Hepatocyte (in vitro differentiated cells): ENCODE data around the gene MAGI2. TPM values are rescaled to one million over a fixed set of nuclear protein-coding genes. Genes with fewer than 3 reads are reported as not detected.
A peak's percentile ranks its signal among the peaks of the same experiment; 100 is the strongest.

Experiments
- DNase-seq: peaks from one replicate; pipeline ENCODE4 v3.0.0-alpha.2; 2016; ENCODE audit warnings: low spot score
- H2AFZ ChIP-seq: fragments of 200-600 bp; sonication (generic); 2 replicates; pipeline ENCODE4 v1.6.0; 2016; ENCODE audit warnings: antibody characterized with exemption, mild to moderate bottlenecking
- H3K27ac ChIP-seq: fragments of 200-600 bp; sonication (generic); 2 replicates; pipeline ENCODE4 v1.5.1; 2016; ENCODE audit warnings: mild to moderate bottlenecking
- H3K27me3 ChIP-seq: fragments of 200-600 bp; sonication (generic); 2 replicates; pipeline ENCODE4 v1.6.1; 2016
- H3K36me3 ChIP-seq: fragments of 200-600 bp; sonication (generic); replicated peaks from 2 replicates; pipeline ENCODE4 v1.5.1; 2016; ENCODE audit warnings: low read depth; ENCODE audit not compliant: insufficient read depth
- H3K4me1 ChIP-seq: fragments of 200-600 bp; sonication (generic); 2 replicates; pipeline ENCODE4 v1.5.1; 2016; ENCODE audit warnings: mild to moderate bottlenecking, moderate library complexity; ENCODE audit not compliant: insufficient read depth
- H3K4me2 ChIP-seq: fragments of 200-600 bp; sonication (generic); 2 replicates; pipeline ENCODE4 v1.6.0; 2016
- H3K4me3 ChIP-seq: fragments of 200-600 bp; sonication (generic); 2 replicates; pipeline ENCODE4 v1.5.1; 2016; ENCODE audit warnings: mild to moderate bottlenecking
- H3K79me2 ChIP-seq: fragments of 200-600 bp; sonication (generic); 2 replicates; pipeline ENCODE4 v1.6.0; 2017; ENCODE audit warnings: mild to moderate bottlenecking
- H3K9me2 ChIP-seq: fragments of 200-600 bp; sonication (generic); replicated peaks from 2 replicates; pipeline ENCODE4 v1.6.0; 2017; ENCODE audit warnings: mild to moderate bottlenecking; ENCODE audit not compliant: insufficient read depth
- H3K9me3 ChIP-seq: fragments of 200-600 bp; sonication (generic); 2 replicates; pipeline ENCODE4 v1.5.1; 2016; ENCODE audit warnings: low read depth, mild to moderate bottlenecking
- H4K20me1 ChIP-seq: fragments of 200-600 bp; sonication (generic); 2 replicates; pipeline ENCODE4 v1.6.0; 2016; ENCODE audit warnings: mild to moderate bottlenecking; ENCODE audit not compliant: insufficient read depth, poor library complexity, severe bottlenecking
- EZH2 ChIP-seq: fragments of 200-600 bp; sonication (generic); IDR thresholded peaks from 2 replicates; pipeline ENCODE4 v1.6.1; 2016; ENCODE audit warnings: antibody characterized with exemption, mild to moderate bottlenecking, borderline replicate concordance
- EZH2phosphoT487 ChIP-seq: fragments of 200-600 bp; sonication (generic); IDR thresholded peaks from one replicate; pipeline ENCODE4 v1.6.1; 2018; ENCODE audit warnings: antibody characterized with exemption, mild to moderate bottlenecking, low read depth, moderate library complexity; ENCODE audit not compliant: unreplicated experiment, severe bottlenecking
- WGBS: methylation state at CpG from one replicate; pipeline ENCODE4 v1.1.6; 2016; ENCODE audit warnings: low lambda C conversion rate; ENCODE audit errors: missing lambda C conversion rate; 5-methylcytosine and 5-hydroxymethylcytosine counted together
- polyA plus RNA-seq: library from polyadenylated mRNA; unstranded; fragments of >200 nt; fragmentation: Nextera tagmentation; extraction: Ambion mirVana; gene quantifications from 2 replicates; pipeline ENCODE4 v1.2.1, GENCODE V29; 2016
- total RNA-seq: library from RNA; depleted of rRNA; stranded (reverse); fragments of >200 nt; gene quantifications from 2 replicates; pipeline ENCODE4 v1.2.3, GENCODE V29; 2014
- TF ChIP-seq, protein P1 (sequence below): fragments of 200-600 bp; sonication (generic); IDR thresholded peaks from 2 replicates; pipeline ENCODE4 v1.5.1; 2016; ENCODE audit warnings: antibody characterized with exemption, mild to moderate bottlenecking; ENCODE audit not compliant: poor library complexity

The MAGI2 gene
- total and polyA plus RNA-seq, 2 experiments from 2014 or later: 3.1 to 6.7 TPM

DNA sequence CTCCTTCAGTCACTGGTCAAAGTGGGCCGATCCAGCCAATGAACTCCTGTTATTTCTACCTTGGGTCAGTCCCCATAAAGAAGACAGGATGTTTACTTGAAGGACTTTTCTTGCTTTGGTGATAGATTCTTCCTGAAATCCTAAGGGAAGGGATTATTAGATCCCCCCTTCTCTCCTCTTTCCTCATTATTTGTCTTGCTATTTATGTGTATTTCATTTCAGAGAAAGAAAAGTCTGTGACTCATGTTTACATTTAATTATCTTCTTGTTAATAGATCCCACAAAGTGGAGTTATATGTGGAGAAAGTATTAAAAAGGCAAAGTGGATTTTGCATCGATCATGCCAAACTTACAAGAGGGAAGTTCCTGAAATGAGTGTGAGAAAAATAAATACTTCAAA lies 1313.4 kb downstream of the MAGI2 start:
- Histone ChIP-seq H3K9me3 (no peaks in the 10 kb centered on the region), H3K4me2 (no peak overlapping the region), H3K4me3 (no peak overlapping the region), H2AFZ (no peak overlapping the region), H3K27ac (no peak overlapping the region), H3K36me3 (no peaks in the 10 kb centered on the region), H3K9me2 (no peaks in the 10 kb centered on the region), H3K27me3 (no peaks in the 10 kb centered on the region), H4K20me1 (no peaks in the 10 kb centered on the region), H3K4me1 (peaks cover 4% of the 10 kb centered on the region), H3K79me2 (no peaks in the 10 kb centered on the region)
- no peak for DNase-seq
- no peak for TF ChIP-seq EZH2phosphoT487
- TF ChIP-seq, protein P1, sequence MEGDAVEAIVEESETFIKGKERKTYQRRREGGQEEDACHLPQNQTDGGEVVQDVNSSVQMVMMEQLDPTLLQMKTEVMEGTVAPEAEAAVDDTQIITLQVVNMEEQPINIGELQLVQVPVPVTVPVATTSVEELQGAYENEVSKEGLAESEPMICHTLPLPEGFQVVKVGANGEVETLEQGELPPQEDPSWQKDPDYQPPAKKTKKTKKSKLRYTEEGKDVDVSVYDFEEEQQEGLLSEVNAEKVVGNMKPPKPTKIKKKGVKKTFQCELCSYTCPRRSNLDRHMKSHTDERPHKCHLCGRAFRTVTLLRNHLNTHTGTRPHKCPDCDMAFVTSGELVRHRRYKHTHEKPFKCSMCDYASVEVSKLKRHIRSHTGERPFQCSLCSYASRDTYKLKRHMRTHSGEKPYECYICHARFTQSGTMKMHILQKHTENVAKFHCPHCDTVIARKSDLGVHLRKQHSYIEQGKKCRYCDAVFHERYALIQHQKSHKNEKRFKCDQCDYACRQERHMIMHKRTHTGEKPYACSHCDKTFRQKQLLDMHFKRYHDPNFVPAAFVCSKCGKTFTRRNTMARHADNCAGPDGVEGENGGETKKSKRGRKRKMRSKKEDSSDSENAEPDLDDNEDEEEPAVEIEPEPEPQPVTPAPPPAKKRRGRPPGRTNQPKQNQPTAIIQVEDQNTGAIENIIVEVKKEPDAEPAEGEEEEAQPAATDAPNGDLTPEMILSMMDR: no peak
- TF ChIP-seq EZH2: no peak
- 73% methylated on average over 2 of the region's 2 CpGs for WGBS

DNA sequence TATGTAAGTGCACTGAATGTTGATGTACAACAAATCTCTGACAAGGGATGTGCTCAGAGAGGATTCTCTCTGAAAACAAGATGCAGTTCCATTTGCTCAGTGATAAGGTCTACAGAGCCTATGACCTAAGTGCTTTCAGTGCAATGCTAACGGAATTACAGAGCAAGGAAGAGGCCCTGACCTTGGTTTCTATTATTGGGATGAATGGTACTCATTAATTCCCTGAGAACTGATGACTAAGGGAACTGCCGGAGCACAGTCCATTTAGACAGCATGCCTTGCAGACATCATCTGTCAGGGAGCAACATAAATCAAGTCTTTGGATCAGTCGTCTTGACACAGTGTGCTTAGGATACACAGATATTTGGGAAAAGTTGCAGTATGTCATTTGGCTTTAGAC lies 1314.1 kb downstream of the MAGI2 start:
- Histone ChIP-seq H3K27ac (no peak overlapping the region), H2AFZ (no peak overlapping the region), H3K27me3 (no peaks in the 10 kb centered on the region), H3K9me3 (no peaks in the 10 kb centered on the region), H4K20me1 (no peaks in the 10 kb centered on the region), H3K4me3 (no peak overlapping the region), H3K4me1 (peaks cover 4% of the 10 kb centered on the region), H3K4me2 (peak overlapping the region; percentile 14), H3K79me2 (no peaks in the 10 kb centered on the region), H3K36me3 (no peaks in the 10 kb centered on the region), H3K9me2 (no peaks in the 10 kb centered on the region)
- no peak for DNase-seq
- WGBS: 39% methylated on average over 3 of the region's 3 CpGs
- no peak for TF ChIP-seq EZH2
- TF ChIP-seq, protein P1: no peak
- TF ChIP-seq EZH2phosphoT487: no peak

DNA sequence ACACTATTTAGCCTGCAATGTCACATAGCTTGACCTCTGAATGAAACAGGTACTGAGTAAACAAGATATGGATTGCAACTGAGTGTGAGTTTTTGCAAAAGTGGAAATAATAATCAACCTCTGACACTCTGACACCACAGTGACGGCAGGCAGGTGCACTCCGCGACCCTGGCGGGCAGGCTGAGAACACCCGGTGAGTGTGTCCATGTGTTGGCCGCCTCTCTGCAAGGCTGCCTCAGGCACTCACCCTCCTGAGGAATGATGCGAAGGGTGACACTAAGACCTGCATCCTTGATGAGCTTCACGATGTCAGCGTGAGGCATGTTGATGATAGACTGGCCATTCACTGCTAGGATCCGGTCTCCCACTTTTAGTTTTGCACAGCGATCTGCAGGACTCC lies 1318.7 kb downstream of the MAGI2 start:
- H4K20me1 ChIP-seq: no peaks in the 10 kb centered on the region
- H3K27me3 ChIP-seq: no peaks in the 10 kb centered on the region
- DNase-seq: no peak
- 82% methylated on average over 11 of the region's 11 CpGs for WGBS
- H3K4me1 ChIP-seq: peaks cover 4% of the 10 kb centered on the region
- H3K4me2 ChIP-seq: no peak overlapping the region
- no peaks in the 10 kb centered on the region for H3K36me3 ChIP-seq
- no peak overlapping the region for H3K4me3 ChIP-seq
- H2AFZ ChIP-seq: no peak overlapping the region
- no peak overlapping the region for H3K27ac ChIP-seq
- H3K9me3 ChIP-seq: no peaks in the 10 kb centered on the region
- no peak for TF ChIP-seq EZH2
- TF ChIP-seq EZH2phosphoT487: no peak
- TF ChIP-seq, protein P1: no peak
- H3K9me2 ChIP-seq: no peaks in the 10 kb centered on the region
- H3K79me2 ChIP-seq: no peaks in the 10 kb centered on the region

DNA sequence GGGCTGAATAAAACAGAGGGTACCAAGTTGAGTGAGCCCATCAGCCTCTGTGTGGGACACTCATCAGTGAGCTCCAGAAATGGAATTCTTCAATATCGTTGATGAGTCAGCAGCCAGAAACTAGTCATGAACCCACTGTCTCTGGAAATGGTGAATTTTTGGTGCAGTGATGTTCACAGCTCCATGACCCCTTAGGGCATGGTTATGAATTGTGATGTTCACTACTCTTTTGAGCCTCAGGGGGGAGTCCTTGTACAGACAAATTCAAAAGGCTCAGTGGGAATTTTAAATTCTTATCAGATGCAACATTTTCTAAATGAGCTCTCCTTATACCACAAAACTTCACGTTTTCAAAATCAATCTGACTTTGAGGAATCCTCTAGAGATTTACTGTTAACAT lies 1319.2 kb downstream of the MAGI2 start:
- TF ChIP-seq, protein P1: peak; percentile 55
- TF ChIP-seq EZH2phosphoT487: no peak
- H2AFZ ChIP-seq: no peak overlapping the region
- no peak overlapping the region for H3K4me2 ChIP-seq
- 45% methylated on average over 2 of the region's 2 CpGs for WGBS
- H3K4me3 ChIP-seq: no peak overlapping the region
- H3K79me2 ChIP-seq: no peaks in the 10 kb centered on the region
- no peaks in the 10 kb centered on the region for H3K9me3 ChIP-seq
- H3K4me1 ChIP-seq: peaks cover 4% of the 10 kb centered on the region
- H3K27me3 ChIP-seq: no peaks in the 10 kb centered on the region
- H3K27ac ChIP-seq: no peak overlapping the region
- H4K20me1 ChIP-seq: no peaks in the 10 kb centered on the region
- no peaks in the 10 kb centered on the region for H3K9me2 ChIP-seq
- peak; percentile 38 for DNase-seq
- no peaks in the 10 kb centered on the region for H3K36me3 ChIP-seq
